NCI-H1694 (cell line): ENCODE results near the gene SND1.

Experiments
- DNase-seq: peaks from one replicate; lab custom pipeline; 2025; lab: John Stamatoyannopoulos, UW

SND1 gene

GRCh38 chr7:127871226-127871625, 219.2 kb downstream of the SND1 start:
- DNase-seq = no peak

DNA sequence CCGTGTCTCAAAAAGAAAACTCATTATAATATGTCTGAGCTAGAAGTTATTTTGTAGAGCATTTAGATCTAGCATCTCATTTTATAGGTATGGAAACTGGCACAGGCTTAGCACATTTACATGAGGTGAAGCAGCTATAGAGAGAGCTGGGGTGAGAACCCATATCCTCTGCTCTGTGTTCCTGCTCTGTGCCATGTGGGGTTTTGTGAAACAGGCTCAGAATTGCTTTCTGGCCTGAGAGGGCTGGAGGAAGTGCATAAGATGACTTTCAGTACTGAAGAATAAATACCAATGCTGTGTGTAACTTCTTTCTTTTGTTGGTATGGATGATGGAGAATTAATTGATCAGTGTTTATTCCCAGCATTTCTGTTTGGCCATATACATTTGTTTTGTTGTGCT, 220.1 kb downstream of the SND1 start:
- no peak for DNase-seq

- DNase-seq = no peak
These were observed 221.2 kb downstream of the SND1 start for GRCh38 chr7:127873151-127873550.

DNA sequence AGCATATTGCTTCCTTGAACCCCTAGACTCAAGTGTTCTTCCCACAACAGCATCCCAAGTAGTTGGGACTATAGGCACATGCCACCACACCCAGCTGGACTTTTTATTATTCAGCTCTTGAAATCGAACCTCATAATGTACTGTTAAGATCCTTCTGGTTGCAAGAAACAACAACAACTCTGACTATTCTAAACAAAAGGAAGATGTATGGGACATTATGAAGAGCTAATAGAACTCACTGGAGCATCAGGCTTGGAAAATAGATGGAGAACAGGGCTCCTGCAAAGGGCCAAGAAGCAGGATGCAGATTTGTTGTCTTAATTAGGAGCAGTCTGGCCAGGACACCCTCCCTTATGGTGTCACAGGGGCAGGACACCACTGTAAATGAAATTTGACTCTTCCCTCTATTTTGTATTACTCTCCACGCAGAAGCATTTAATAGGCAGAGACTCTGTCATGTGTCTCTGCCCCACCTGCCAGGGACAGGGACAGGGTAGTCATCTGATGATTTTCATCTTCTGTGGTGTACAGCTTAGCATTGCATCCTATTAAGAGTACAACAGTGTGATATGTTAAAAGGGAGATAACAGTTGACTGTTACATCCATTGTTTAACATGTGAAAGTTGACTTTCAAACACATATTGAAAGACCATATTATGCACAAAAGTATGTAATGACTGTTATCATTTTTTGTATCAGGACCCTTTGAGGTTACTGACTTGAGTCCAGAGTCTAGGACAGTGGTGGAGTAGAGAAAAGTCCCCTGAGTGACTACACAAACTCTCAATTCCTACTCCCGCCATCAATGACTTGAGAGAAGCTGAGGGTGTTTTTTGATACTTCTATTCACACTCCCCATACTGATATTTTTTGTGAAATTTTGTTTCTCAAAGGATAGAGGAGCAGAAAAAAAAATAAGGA, 222.0 kb downstream of the SND1 start:
- DNase-seq = no peak

DNA sequence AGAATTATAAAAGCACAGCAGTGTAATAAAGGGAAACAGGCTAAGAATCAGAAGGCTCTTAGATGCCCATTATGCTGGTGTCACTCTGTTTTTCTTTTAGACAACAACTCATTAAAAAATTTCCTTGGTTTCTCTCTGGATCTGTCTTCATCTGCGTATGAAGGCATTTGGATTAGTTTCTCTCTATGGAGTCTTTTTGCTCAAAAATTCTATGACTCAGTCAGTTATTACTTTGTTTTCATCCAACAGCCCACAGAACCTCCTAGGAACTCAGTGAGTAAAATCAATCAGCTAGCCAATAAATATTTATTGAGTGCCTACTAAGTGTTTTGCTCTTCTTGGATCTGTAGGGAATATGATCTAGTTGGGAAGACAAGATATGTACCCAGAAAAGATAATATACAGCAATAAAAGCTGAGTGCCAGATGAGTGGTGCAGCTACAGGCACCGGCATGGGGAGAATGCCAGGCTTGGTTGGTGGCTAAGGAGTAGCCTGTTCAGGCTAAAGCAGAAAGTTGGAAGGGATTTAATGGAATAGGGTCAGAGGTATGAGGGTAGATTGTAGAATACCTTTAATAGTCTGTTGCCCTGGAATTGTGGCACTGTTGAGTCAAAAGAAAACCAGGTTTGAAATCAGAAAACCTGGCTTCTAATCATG, 223.1 kb downstream of the SND1 start:
- DNase-seq = no peak

DNA sequence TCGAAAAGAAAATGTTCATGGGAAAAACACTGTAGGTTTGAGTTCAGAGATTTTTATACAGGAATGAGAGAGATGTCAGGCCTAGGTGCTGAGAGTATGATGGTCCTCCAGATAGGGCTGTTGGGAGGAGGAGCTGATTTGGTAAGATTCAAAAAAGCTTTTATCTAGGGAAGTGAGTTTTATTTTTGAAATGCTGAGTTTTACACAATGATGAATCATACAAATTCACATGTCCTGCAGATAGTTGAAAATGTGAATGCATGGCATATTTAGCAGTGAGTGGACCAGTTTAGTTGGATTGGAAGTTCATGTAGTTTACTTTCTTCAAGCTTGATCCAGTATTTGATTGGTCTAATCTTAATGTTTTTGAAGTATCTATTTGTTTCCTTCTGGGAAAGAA, 224.4 kb downstream of the SND1 start:
- no peak for DNase-seq

- DNase-seq = no peak
These were observed 226.0 kb downstream of the SND1 start for GRCh38 chr7:127877951-127878350.

DNA sequence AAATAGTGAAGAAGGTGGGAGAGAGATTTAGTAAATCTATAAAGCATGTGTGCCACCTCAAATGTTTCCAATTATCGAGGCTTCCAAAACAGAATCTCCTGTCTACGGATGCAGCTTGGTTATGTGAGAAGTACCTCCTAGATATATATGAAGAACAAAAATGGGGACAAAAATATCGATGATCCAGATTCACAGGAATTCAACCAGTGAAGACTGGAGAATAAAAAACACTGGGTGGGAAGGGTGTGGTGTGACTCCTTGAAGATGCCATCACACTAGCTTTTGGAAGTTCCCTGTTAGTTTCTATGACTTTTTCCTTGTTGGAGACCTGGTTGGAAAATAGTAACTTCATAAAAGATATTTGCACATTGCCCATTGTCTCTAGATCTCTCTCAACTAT, 226.8 kb downstream of the SND1 start:
- DNase-seq = no peak

- no peak for DNase-seq
These were observed 227.4 kb downstream of the SND1 start for GRCh38 chr7:127879436-127879835.

GRCh38 chr7:127879942-127880341, 227.9 kb downstream of the SND1 start:
- no peak for DNase-seq

DNA sequence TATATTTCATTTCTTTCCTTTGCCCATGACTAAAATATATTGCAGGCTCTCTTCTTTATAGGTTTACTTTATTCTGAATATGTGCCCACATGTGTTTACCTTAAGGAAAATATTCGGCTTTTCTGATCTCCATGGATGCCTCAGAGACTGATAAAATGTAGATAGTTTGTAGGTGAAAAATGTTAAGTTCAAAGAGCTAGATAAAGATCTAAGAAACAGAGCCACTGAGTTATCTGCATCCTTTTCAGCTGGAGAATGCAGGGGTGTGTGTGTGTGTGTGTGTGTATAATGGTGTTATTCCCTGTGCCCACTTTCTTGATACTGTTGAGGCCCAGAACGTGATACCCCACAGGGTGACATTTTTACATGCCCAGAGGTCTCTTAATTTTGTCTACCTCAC, 228.5 kb downstream of the SND1 start:
- DNase-seq = no peak

DNA sequence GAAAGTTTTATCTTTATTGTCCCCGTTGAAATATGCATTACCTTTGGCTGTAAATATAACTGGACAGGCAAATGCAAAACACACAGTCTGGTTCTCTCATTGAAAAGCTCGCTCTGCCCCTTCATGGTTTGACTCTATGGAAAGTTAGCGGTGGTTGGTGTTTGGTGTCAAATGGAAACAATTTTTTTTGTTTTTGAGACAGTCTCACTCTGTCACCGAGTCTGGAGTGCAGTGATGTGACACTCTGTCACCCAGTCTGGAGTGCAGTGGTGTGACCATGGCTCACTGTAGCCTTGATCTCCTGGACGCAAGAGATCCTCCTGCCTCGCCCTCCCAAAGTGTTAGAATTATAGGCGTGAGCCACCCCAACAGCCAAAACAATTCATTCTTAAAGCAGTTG, 229.6 kb downstream of the SND1 start:
- DNase-seq = no peak

DNA sequence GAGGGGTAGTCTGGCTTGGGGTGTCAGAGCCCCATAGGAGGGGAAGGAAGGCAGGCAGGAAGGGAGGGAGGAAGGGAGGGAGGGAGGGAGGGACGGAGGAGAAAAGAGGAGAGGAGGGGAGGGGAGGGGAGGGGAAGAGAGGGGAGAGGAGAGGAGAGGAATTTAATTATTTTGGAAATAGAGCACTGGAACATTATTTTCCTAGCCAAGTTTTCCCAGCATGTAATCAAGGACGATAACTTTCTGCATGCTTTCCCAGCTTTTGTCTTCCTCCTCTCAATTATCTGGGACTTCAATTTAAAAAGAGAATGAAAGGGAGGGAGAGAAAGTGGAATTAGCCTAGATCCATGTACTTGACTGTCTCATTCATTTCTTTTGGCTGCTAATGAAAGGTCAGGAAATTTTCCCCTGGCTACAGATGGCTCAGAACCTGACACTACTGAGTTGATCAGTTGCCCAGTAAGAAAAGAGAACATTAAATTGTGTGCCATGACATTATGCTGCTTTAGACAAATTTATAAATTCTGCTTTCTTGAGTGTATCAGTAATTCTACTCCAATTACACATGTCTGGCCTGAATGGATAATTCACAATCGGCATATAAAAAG, 230.4 kb downstream of the SND1 start:
- no peak for DNase-seq

DNA sequence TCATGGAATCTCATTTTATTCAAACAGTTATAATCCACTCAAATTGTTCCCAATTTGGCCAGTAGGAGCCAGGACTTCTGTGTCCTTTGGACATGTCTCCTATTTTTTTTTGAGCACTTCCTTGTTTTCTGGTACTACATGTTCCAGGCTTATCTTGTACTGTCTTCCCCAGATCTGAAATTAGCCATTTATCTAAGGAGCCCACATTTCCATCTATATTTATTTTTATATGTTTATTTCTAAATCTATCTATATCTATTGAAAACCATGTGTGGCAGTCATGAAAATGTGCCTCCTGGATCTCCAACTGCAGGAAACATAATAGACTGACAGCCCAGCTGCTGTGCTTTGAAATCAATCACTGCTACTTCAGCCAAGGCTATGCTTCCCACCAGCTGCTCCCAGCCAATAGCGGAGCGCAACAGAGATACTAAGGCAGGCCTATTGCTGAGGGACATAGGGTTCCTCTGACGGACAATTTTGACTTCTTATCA, 232.1 kb downstream of the SND1 start:
- DNase-seq = peak; percentile 14

- no peak for DNase-seq
These were observed 233.3 kb downstream of the SND1 start for GRCh38 chr7:127885222-127885772.

- DNase-seq = peak; percentile 69
These were observed 233.8 kb downstream of the SND1 start for GRCh38 chr7:127885843-127886242.

DNA sequence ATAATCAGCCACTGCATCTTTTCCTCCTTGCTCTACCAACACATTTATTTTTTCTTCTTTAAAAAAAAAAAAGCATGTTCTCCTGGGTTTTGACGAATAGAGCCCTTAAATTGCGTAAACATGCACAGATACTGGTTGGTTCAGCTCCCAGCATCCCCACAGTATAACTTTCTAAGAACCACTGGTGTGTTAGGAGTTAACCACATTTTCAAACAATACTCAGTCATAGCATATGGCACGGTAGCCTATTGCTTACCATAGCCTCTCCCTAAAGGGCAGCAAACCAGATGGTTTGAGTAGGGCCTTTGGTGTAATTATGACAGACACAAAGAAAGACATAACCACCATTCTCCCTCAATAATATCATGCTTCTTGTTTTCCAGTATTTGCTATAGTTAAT, 234.3 kb downstream of the SND1 start:
- peak; percentile 82 for DNase-seq

GRCh38 chr7:127887096-127887495, 235.1 kb downstream of the SND1 start:
- DNase-seq = no peak

DNA sequence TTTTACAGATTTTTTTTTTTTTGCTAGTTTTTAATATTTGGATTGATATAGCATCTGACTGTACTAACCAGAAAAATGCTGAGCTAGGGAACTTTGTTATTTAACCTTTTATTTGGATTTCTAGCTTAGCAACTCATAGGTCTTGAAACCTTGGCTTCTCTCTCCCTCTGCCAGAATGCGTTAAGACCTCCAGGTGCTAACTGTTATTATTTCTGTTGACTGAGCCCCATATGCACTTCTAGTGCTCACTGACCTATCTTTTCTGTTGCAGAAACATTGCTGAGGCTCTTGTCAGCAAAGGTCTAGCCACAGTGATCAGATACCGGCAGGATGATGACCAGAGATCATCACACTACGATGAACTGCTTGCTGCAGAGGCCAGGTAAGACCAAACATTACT, 235.6 kb downstream of the SND1 start:
- DNase-seq = no peak

DNA sequence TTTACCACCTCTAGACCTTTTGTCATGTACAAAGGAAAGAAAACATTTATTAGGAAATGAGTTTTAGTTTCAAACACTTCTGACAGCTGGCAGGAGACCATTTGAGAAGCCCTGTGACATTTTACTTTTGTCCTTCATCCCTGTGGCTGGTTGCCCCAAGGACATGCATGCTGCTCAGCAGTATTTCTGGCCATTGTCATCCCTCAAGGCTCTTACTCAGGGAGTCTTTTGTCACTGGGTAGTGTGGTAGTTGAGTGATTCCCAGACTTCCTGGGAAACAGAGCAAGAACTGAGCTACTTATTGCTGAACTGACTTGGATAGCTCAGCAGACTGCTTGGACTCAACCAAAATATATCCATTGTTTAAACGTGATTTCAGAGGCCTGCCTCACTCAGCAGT, 236.4 kb downstream of the SND1 start:
- DNase-seq = no peak

GRCh38 chr7:127888825-127889224, 236.8 kb downstream of the SND1 start:
- DNase-seq = no peak

GRCh38 chr7:127889677-127890076, 237.7 kb downstream of the SND1 start:
- no peak for DNase-seq

GRCh38 chr7:127890726-127891125, 238.7 kb downstream of the SND1 start:
- DNase-seq = no peak
